ENCODE measurements around the gene NID2. TPM values are rescaled to one million over a fixed set of nuclear protein-coding genes. Genes with fewer than 3 reads are reported as not detected.

Gene NID2
- total RNA-seq, 1 experiment from 2014 or later: 9.5 TPM

- H3K9me3 Mint-ChIP-seq (ENCODE audit: unreplicated experiment): no peaks in the 10 kb centered on the region
- no peak overlapping the region for H3K4me3 Mint-ChIP-seq (ENCODE audit: unreplicated experiment)
- no peak overlapping the region for H3K27ac Mint-ChIP-seq (ENCODE audit: unreplicated experiment)
- CTCF ChIA-PET: no interaction called here
- no peak for DNase-seq
- intact Hi-C loops (cut with micrococcal nuclease; ENCODE audit: unreplicated experiment): no loop called here
- no peaks in the 10 kb centered on the region for H3K27me3 Mint-ChIP-seq (ENCODE audit: insufficient read depth, unreplicated experiment)
- POLR2A ChIA-PET: no interaction called here
- BruUV-seq (replicated peaks): no TSS peak
- no peaks in the 10 kb centered on the region for H3K36me3 Mint-ChIP-seq (ENCODE audit: insufficient read depth, unreplicated experiment)
- H3K4me1 Mint-ChIP-seq (ENCODE audit: low read depth, unreplicated experiment): peaks cover 16% of the 10 kb centered on the region
- TF ChIP-seq CTCF (IDR thresholded peaks at IDR 0.05; ENCODE audit: insufficient read depth in 1 of 2, low read depth in 1 of 2, low read length in 1 of 2, severe bottlenecking in 1 of 2, unreplicated experiment in 1 of 2): no peak
- Histone ChIP-seq H3K4me3 (ENCODE audit: low read depth, low read length) (no peak overlapping the region), H3K27me3 (replicated peaks; ENCODE audit: control insufficient read depth, insufficient read depth, low read length) (no peaks in the 10 kb centered on the region), H3K36me3 (ENCODE audit: control insufficient read depth, insufficient read depth, low read length) (no peaks in the 10 kb centered on the region), H3K4me1 (0 out of 2 replicates have a peak, but pooled peaks cover 5% of the 10 kb centered on the region), H3K9me3 (no peaks in the 10 kb centered on the region)
These were observed 1.2 kb upstream of the NID2 start for GRCh38 chr14:52070051-52070431.

- no peak for DNase-seq
- Mint-ChIP-seq H3K36me3 (ENCODE audit: insufficient read depth, unreplicated experiment) (no peaks in the 10 kb centered on the region), H3K27me3 (ENCODE audit: insufficient read depth, unreplicated experiment) (no peaks in the 10 kb centered on the region), H3K27ac (ENCODE audit: unreplicated experiment) (no peak overlapping the region), H3K4me3 (ENCODE audit: unreplicated experiment) (no peak overlapping the region), H3K4me1 (ENCODE audit: low read depth, unreplicated experiment) (peaks cover 21% of the 10 kb centered on the region), H3K9me3 (ENCODE audit: unreplicated experiment) (no peaks in the 10 kb centered on the region)
- Histone ChIP-seq H3K36me3 (ENCODE audit: control insufficient read depth, insufficient read depth, low read length) (no peaks in the 10 kb centered on the region), H3K27me3 (replicated peaks; ENCODE audit: control insufficient read depth, insufficient read depth, low read length) (no peaks in the 10 kb centered on the region), H3K4me1 (0 out of 2 replicates have a peak, but pooled peaks cover 10% of the 10 kb centered on the region), H3K4me3 (ENCODE audit: low read depth, low read length) (no peak overlapping the region), H3K9me3 (no peaks in the 10 kb centered on the region)
- intact Hi-C loops (cut with micrococcal nuclease; ENCODE audit: unreplicated experiment): loop anchor here (10.0 kb wide), 1 partner anchor 55 kb away; no protein-coding TSS in a partner anchor
- BruUV-seq (replicated peaks): no TSS peak
- no peak for TF ChIP-seq CTCF (IDR thresholded peaks at IDR 0.05; ENCODE audit: insufficient read depth in 1 of 2, low read depth in 1 of 2, low read length in 1 of 2, severe bottlenecking in 1 of 2, unreplicated experiment in 1 of 2)
- ChIA-PET CTCF (interaction anchor here (1.3 kb wide), 1 partner anchor 26 kb away, joined by 7 read pairs; no protein-coding TSS in a partner anchor), POLR2A (no interaction called here)
These were observed 620 bp upstream of the NID2 start for GRCh38 chr14:52069307-52070050.

GRCh38 chr14:52067873-52068614 lies 815 bp downstream of the NID2 start:
- Mint-ChIP-seq H3K27me3 (ENCODE audit: insufficient read depth, unreplicated experiment) (no peaks in the 10 kb centered on the region), H3K9me3 (ENCODE audit: unreplicated experiment) (no peaks in the 10 kb centered on the region), H3K36me3 (ENCODE audit: insufficient read depth, unreplicated experiment) (no peaks in the 10 kb centered on the region), H3K4me1 (ENCODE audit: low read depth, unreplicated experiment) (peaks cover 33% of the 10 kb centered on the region), H3K4me3 (ENCODE audit: unreplicated experiment) (peak overlapping the region; percentile 78), H3K27ac (ENCODE audit: unreplicated experiment) (peak overlapping the region; percentile 63)
- ChIA-PET CTCF (interaction anchor here (0.7 to 1.3 kb wide), 2 partner anchors 23 to 24 kb away, joined by 4 to 7 read pairs; no protein-coding TSS in a partner anchor), POLR2A (no interaction called here)
- intact Hi-C loops (cut with micrococcal nuclease; ENCODE audit: unreplicated experiment): loop anchor here (10.0 kb wide), 1 partner anchor 53 kb away; no protein-coding TSS in a partner anchor
- no peak for TF ChIP-seq CTCF (IDR thresholded peaks at IDR 0.05; ENCODE audit: insufficient read depth in 1 of 2, low read depth in 1 of 2, low read length in 1 of 2, severe bottlenecking in 1 of 2, unreplicated experiment in 1 of 2)
- no peaks in the 10 kb centered on the region for H3K27me3 ChIP-seq (replicated peaks; ENCODE audit: control insufficient read depth, insufficient read depth, low read length)
- no TSS peak for BruUV-seq (replicated peaks)
- H3K4me3 ChIP-seq (ENCODE audit: low read depth, low read length): peak overlapping the region; percentile 47
- DNase-seq: peak in 1 of 2 experiments; percentile 30
- no peaks in the 10 kb centered on the region for H3K36me3 ChIP-seq (ENCODE audit: control insufficient read depth, insufficient read depth, low read length)
- no peaks in the 10 kb centered on the region for H3K9me3 ChIP-seq
- H3K4me1 ChIP-seq: peaks cover 25% of the 10 kb centered on the region

Data from Caco-2 (cell line).